K562 (cell line): ENCODE measurements around the gene VTN.

Experiments
- MXI1 ChIP-seq: IDR thresholded peaks from 2 replicates; pipeline ENCODE4 v1.6.1; 2011; ENCODE audit warnings: low read depth, mild to moderate bottlenecking, improper control_type of control experiment, low read length
- SAP30 ChIP-seq: fragments of 200-600 bp; sonication (generic); IDR thresholded peaks from 2 replicates; pipeline ENCODE4 v1.6.1; 2012; ENCODE audit warnings: borderline replicate concordance, low read depth, mild to moderate bottlenecking, moderate library complexity, low read length, control low read depth, inconsistent platforms; ENCODE audit not compliant: insufficient read depth, poor library complexity, severe bottlenecking
- ZNF311 ChIP-seq: fragments of 250-450 bp; sonication (Bioruptor Pico); IDR thresholded peaks from 2 replicates; pipeline ENCODE4 v1.4.0; 2020; ENCODE audit warnings: mild to moderate bottlenecking, moderate library complexity
- ZNF511 ChIP-seq: sonication (generic); formaldehyde crosslinking; IDR thresholded peaks from 2 replicates; pipeline ENCODE4 v1.8.0; 2022; ENCODE audit warnings: mild to moderate bottlenecking, missing genetic modification reagents
- ZNF695 ChIP-seq: fragments of 450-650 bp; formaldehyde crosslinking; IDR thresholded peaks from 2 replicates; pipeline ENCODE4 v1.4.0; 2020; ENCODE audit warnings: mild to moderate bottlenecking, moderate library complexity

GRCh38 chr17:28384281-28385036 lies 14.4 kb upstream of the VTN start:
- no peak for TF ChIP-seq ZNF511 (CRISPR knock-in tag)
- no peak for TF ChIP-seq MXI1
- no peak for TF ChIP-seq SAP30
- no peak for TF ChIP-seq ZNF695 (CRISPR knock-in tag)
- TF ChIP-seq ZNF311 = no peak
